Subcutaneous abdominal adipose tissue (tissue), 5 donors: ENCODE data around the gene HPS6.
A peak's percentile ranks its signal among the peaks of the same experiment; 100 is the strongest.

Experiments used
- H3K27ac ChIP-seq: one replicate; pipeline ENCODE4 v1.7.0; 2013; ENCODE audit warnings: low read depth, mild to moderate bottlenecking, inconsistent platforms, low read length, moderate library complexity
- H3K27me3 ChIP-seq, 5 donors: one replicate each; pipeline ENCODE4 v1.7.0; 2013; ENCODE audit warnings: low read length in 5 of 5, inconsistent platforms in 1 of 5; ENCODE audit not compliant: control insufficient read depth in 5 of 5, insufficient read depth in 4 of 5
- H3K36me3 ChIP-seq, 5 donors: one replicate each; pipeline ENCODE4 v1.7.0; 2013; ENCODE audit warnings: low read length in 5 of 5; ENCODE audit not compliant: control insufficient read depth in 5 of 5, insufficient read depth in 5 of 5
- H3K4me1 ChIP-seq, 5 donors: one replicate each; pipeline ENCODE4 v1.7.0; 2013; ENCODE audit warnings: low read length in 5 of 5, mild to moderate bottlenecking in 3 of 5, moderate library complexity in 1 of 5; ENCODE audit not compliant: control insufficient read depth in 5 of 5, insufficient read depth in 5 of 5
- H3K4me3 ChIP-seq, 5 donors: one replicate each; pipeline ENCODE4 v1.7.0; 2013; ENCODE audit warnings: low read length in 5 of 5, low read depth in 1 of 5
- H3K9ac ChIP-seq, 5 donors: one replicate each; pipeline ENCODE4 v1.7.0; 2013; ENCODE audit warnings: low read length in 5 of 5, mild to moderate bottlenecking in 4 of 5, moderate library complexity in 3 of 5
- H3K9me3 ChIP-seq, 5 donors: one replicate each; pipeline ENCODE4 v1.7.0; 2013; ENCODE audit warnings: low read length in 5 of 5; ENCODE audit not compliant: control insufficient read depth in 5 of 5
- donor health status: healthy.
- donor health status: healthy.
- donor health status: healthy.
- donor health status: healthy.
- donor health status: healthy.

The HPS6 gene

DNA sequence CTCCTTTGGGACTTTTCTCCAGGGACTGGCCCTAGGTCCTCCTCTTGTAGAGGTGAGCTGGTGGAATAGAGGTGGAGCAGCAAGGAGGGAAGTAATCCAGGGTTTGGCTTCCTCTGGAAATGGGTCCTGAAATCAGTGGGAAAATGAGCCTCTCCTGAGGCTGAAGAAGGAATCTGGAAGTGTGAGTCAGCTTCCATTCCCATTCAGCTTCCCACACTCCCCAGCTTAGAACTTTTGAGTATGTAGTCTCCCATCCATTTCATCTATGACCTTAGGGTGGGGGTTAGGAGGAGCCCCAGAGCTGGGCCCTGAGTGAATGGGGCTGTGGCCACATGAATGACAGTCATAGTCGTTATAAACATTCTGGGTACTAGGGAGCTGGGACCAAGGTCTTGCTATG, 37.3 kb downstream of the HPS6 start:
- Histone ChIP-seq H3K4me1 (peaks cover 0 to 2% (median 0%) of the 10 kb centered on the region in 5 donors), H3K27ac (no peak overlapping the region), H3K4me3 (no peak overlapping the region), H3K36me3 (peaks cover 0 to 12% (median 8%) of the 10 kb centered on the region in 5 donors), H3K9ac (no peak overlapping the region), H3K9me3 (no peaks in the 10 kb centered on the region), H3K27me3 (no peaks in the 10 kb centered on the region)

DNA sequence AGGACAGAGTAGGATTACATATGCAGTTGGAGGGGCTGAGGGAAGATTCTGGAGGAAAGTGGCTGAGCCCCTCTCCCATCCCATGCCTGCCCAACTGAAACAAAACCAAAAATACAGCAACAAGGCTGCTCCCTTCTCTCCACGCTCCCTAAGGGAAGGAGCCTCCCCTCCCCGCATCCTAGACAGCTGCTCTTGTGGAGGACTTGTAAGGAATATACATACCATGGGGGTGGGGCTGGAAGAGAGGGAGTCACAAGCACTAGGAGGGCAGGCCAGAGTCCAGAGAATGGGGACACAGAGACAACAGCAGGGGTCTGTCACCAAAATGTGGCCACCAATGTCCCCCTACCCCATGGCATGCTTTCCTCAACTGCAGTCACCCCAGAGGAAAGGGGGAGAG, 41.8 kb downstream of the HPS6 start:
- Histone ChIP-seq H3K9me3 (no peaks in the 10 kb centered on the region), H3K9ac (no peak overlapping the region), H3K36me3 (peaks cover 3 to 52% (median 49%) of the 10 kb centered on the region in 5 donors), H3K27ac (no peak overlapping the region), H3K27me3 (no peaks in the 10 kb centered on the region), H3K4me3 (no peak overlapping the region), H3K4me1 (peaks cover 0 to 2% (median 0%) of the 10 kb centered on the region in 5 donors)

DNA sequence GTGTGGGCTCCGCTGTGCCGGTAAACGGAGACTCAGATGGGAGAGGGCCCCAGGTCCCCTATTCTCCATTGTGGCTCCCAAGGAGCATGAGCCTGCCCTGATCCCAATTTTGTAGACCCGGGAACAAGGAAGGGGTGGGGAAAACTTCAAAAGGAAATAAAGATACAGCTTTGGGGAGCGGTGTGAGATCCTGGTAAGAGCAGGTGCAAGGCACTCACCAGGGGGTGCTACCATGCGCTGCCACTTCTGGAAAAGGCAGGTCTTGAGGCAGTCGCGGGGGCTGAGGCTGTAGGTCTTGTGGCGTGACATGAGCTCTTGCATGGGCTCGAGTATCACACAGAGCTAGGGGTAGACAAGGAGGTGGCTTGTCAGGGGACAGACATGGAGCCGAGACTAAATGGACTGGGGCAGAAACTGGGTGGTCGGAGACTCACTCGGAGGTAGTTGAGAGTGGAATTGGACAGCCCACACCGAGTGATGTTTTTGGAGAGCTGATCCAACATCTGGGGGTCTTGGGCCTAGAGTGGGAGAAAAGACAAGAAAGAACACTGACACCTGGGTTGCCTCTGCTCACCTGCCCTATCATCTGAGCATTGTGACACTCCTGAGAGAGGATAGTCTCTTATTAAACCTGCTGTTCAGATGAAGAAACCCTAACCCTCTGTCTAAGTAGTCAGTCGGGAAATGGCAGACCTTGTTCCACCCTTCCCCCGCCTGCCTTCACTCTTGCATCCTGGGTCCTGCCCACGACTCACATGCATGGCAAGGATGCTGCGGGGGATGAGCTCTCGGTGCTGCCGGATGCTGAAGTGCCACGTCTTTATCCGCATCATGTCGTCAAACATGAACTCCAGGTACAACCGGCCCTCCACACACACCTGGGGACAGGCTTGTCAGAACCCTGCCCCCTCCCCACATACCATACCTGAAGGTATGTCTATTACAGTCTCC, 44.3 kb downstream of the HPS6 start:
- no peaks in the 10 kb centered on the region for H3K9me3 ChIP-seq
- H3K27ac ChIP-seq: no peak overlapping the region
- H3K4me1 ChIP-seq: peaks cover 5 to 24% (median 19%) of the 10 kb centered on the region in 5 donors
- H3K4me3 ChIP-seq: no peak overlapping the region
- peaks cover 3 to 52% (median 49%) of the 10 kb centered on the region in 5 donors for H3K36me3 ChIP-seq
- H3K27me3 ChIP-seq: no peaks in the 10 kb centered on the region
- peak overlapping the region in 1 of 5 donors; percentile 2 for H3K9ac ChIP-seq

DNA sequence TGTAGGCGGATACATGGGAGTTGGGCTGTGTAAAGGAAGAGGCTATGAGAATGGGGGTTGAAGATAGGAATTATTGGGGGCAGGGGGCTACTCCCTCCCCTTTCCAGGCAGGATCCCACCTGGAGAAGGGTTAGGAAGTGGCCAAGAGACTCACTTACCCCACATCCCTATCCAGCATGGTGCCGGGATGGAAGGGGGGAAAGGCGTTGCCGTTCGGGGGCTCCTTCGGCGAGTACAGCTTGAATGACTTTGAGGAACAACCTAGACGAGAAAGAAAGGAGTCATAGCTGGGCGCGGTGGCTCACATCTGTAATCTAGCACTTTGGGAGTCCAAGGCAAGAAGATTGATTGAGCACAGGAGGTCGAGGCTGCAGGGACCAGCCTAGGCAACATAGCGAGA, 46.1 kb downstream of the HPS6 start:
- H3K4me1 ChIP-seq: peaks cover 7 to 38% (median 32%) of the 10 kb centered on the region in 5 donors
- peaks cover 3 to 49% (median 48%) of the 10 kb centered on the region in 5 donors for H3K36me3 ChIP-seq
- no peak overlapping the region for H3K9ac ChIP-seq
- H3K27ac ChIP-seq: no peak overlapping the region
- no peaks in the 10 kb centered on the region for H3K27me3 ChIP-seq
- H3K9me3 ChIP-seq: no peaks in the 10 kb centered on the region
- no peak overlapping the region for H3K4me3 ChIP-seq

DNA sequence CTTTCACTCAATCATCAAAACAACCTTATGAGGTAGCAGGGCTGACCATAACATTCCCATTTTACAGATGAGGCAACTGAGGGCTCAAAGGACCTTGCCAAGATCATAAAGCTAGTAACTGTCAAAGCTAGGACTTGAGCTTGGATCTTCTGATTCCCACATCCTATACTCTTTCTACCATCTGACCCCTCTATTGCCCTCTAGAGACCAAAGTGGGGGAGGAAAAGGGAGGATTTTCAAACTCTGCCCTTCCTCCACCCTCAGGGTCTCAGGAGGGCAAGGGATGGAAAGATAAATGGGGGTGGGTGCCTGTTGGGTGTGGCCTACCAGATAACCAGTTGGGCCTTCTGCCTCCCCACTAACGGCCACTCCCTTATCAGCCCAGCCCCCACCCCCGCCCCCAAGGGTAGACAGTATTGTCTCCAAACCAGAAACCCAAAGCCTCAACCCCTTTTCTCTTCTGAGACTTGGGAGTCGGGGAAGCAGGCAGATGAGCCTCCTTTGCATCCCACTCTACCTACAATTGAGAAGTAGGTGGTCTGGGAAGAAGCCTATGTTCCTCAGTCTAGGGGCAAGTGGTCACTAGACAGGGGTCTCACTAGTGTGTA, 47.2 kb downstream of the HPS6 start:
- Histone ChIP-seq H3K36me3 (peaks cover 3 to 41% (median 40%) of the 10 kb centered on the region in 5 donors), H3K4me3 (no peak overlapping the region), H3K27me3 (no peaks in the 10 kb centered on the region), H3K9ac (peak overlapping the region in 1 of 5 donors; percentile 49), H3K27ac (no peak overlapping the region), H3K4me1 (peaks cover 10 to 49% (median 42%) of the 10 kb centered on the region in 5 donors), H3K9me3 (no peaks in the 10 kb centered on the region)

DNA sequence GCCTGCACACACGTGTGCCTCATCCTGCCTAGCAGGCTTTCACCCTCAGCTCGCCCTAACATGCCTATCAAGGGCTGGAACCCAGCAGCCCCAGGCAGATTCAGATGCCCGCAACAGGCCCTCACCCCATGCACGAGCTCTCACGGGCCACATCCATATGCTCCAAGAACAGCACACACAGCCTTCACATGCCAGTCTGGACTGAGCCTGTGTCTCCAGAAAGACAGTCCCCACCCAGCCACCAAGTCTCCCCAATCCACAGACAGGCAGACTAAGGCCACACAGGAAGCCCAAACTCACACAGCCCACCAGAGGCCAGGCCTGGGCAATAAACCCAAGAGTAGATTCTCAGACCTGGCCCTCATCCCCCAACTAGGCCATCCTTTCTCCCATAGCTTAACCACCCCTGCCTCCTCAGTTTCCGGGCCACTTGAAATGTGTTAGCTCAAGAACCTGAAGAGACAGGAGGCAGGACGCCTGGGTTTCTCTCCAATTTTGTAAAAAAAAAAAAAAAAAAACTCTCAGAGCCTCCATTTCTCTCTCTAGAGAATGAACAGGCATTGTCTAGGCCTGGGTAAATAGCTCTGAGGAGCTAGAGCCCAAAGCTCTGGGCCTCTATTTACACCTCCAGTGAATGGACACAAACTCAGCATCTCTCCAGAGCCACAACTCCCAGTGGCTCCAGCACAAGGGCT, 48.3 kb downstream of the HPS6 start:
- peak overlapping the region; percentile 9 to 84 (median 63) for H3K9ac ChIP-seq

DNA sequence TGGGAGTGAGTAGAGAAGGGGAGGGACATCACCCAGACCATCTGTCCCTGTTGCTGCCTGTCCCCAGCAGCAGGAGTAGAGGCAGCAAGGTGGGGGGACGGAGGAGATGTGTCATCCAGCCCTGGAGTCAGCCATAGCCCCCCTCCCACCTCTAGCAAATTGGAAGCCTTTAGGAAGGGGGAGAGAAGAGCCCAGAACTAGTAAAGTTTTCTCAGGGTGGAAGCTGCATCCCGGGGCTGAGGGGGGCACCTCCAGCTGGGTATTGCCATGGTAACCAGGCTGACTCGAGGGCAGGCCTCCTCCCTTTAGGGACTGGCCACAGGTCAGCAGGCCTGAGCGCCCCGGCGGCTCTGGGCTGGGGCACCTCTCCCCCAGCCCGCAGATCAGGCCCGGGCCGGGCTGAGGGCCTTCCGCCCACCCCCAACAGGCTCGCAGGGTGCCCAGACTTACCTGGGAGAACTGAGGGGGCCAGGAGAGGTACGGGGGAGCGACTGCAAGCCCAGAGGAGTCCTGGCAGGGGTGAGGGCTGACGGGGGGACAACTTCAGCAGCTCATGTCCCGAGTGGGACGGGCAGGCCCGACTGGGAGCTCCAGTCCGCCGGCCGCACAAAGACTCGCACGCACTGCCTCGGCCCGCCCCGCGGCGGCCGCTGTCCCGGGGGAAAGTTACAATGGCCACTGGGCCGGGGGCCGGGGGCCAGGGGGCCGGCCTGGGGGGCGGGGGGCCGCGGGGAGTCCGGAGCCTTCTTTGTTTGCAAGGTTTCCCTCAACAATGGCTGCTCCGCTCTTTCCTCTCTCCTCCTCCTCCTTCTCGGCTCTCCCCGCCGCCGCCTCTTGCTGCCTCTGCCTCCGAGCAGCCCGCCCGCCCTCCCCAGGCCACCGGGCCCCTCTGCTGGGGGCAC, 49.1 kb downstream of the HPS6 start:
- Histone ChIP-seq H3K4me1 (peaks cover 22 to 68% (median 61%) of the 10 kb centered on the region in 5 donors), H3K9me3 (no peaks in the 10 kb centered on the region), H3K36me3 (peaks cover 3 to 23% (median 23%) of the 10 kb centered on the region in 5 donors), H3K27me3 (no peaks in the 10 kb centered on the region), H3K27ac (no peak overlapping the region), H3K4me3 (peak overlapping the region; percentile 62 to 71 (median 64)), H3K9ac (peak overlapping the region; percentile 19 to 84 (median 63))

More for the DNA sequence above, 48.3 kb downstream of the HPS6 start:
- peaks cover 3 to 31% (median 31%) of the 10 kb centered on the region in 5 donors for H3K36me3 ChIP-seq
- no peaks in the 10 kb centered on the region for H3K27me3 ChIP-seq
- H3K9me3 ChIP-seq: no peaks in the 10 kb centered on the region
- no peak overlapping the region for H3K27ac ChIP-seq
- peaks cover 17 to 60% (median 53%) of the 10 kb centered on the region in 5 donors for H3K4me1 ChIP-seq
- peak overlapping the region; percentile 59 to 71 (median 64) for H3K4me3 ChIP-seq

DNA sequence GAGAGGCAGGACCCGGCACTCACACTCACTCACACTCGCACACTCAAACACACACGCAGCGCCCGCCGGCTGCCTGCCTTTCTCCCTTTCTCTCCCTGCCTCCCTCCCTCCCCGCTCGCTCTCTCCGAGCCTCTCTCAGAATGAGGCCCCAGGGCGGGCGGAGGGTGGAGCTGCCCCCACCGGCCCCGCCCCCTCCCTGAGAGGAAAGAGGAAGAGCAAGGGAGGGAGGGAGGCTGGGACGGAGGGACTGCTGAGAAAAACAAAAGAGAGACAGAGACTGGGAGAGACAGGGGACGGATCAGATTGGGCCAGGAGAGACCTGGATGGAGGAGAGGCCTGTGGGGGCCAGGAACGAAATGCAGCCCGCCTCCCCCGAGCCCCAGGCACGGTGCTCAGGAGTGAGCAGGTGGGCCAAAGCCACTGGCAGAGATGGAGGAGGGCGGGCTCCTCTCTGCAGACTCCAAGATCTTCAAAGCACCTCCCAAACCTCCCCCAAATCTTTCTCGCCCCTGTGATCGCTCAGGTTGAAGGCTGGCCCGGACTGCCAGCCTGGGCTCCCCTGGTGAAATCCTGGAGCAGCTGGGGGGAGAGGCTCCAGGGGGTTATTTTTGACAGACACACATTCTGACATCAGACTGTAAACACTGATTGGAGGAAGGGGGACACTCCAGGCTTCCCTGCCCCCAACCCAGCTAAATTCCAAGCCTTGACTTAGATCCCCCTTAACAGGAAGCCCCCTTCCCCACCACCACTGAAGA, 49.9 kb downstream of the HPS6 start:
- Histone ChIP-seq H3K4me1 (peaks cover 23 to 75% (median 68%) of the 10 kb centered on the region in 5 donors), H3K27ac (peak overlapping the region; percentile 50), H3K9ac (peak overlapping the region in 4 of 5 donors; percentile 8 to 65 (median 38)), H3K4me3 (peak overlapping the region; percentile 35 to 71 (median 64)), H3K27me3 (no peaks in the 10 kb centered on the region), H3K36me3 (peaks cover 2 to 14% (median 14%) of the 10 kb centered on the region in 5 donors), H3K9me3 (no peaks in the 10 kb centered on the region)
